HG03469 (cell line): Measurements from ENCODE around the gene OR2Z1.
"Not testable (repeated sequence)": the region's sequence is repeated elsewhere in the genome, so short reads cannot be mapped to it uniquely, and the experiment has no call there.

Experiments
- ATAC-seq: cut with Tn5 transposase; IDR thresholded peaks from one replicate; pipeline ENCODE4 v1.9.1; 2021; ENCODE audit warnings: mild to moderate bottlenecking, moderate library complexity, moderate number of reproducible peaks; ENCODE audit not compliant: unreplicated experiment

OR2Z1 gene

GRCh38 chr19:8702350-8702749, 19.1 kb upstream of the OR2Z1 start:
- ATAC-seq: no peak

DNA sequence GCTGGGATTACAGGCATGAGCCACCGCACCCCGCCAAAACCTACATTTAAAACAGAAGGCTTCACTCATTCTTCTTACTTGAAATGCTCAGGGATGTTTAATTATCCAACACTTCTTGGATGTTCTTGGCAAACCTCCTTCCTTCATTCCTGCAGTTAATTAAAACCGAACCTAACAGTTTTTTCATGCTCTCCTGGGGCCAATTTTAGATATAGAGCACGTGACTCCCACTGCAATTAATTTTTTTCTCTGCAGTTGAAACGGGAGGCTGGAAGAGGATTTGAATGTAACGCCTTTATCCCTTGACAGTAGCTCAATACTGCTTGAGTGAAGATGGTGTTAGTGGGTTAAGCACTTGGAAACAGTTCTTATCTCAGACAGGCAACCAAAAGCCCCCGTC, 18.2 kb upstream of the OR2Z1 start:
- ATAC-seq: no peak

DNA sequence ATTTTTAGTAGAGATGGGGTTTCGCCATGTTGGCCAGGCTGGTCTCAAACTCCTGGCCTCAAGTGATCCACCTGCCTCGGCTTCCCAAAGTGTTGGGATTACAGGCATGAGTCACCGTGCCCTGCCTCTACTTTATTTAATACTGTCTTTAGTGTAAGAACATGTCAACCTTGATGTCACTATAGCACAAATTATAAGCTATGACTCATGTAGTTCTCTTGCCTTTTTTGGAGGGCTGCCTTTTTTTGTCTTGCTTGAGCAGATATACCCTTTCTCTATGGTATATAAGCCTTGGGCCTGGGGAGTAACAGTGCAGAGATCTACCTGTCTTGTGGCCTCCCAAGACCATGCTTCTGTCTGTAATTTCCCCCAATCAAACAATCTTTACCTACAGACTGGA, 16.1 kb upstream of the OR2Z1 start:
- ATAC-seq: not testable (repeated sequence)

GRCh38 chr19:8705742-8706141, 15.7 kb upstream of the OR2Z1 start:
- ATAC-seq: no peak

- not testable (repeated sequence) for ATAC-seq
These were observed 11.1 kb upstream of the OR2Z1 start for GRCh38 chr19:8710337-8710736.

DNA sequence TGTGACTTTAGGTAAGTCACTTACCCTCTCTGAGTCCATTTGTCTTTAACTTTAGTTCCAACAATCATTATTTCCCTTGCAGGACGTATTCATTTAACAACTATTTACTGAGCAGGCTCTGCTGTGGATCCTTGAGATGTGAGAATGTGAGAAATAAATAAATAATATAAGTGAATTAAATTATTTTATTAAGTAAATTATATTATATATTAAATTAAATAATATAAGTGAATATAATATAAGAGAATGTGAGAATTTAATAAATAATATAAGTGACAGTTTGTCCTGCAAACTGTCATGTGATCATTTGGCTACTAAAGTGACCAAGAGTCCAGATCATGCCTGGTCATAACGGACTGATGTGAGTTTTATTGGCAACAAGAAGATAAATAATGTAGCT, 598 bp downstream of the OR2Z1 start:
- no peak for ATAC-seq

- ATAC-seq: no peak
These were observed 2.8 kb downstream of the OR2Z1 start for GRCh38 chr19:8724276-8724675.

- no peak for ATAC-seq
These were observed 10.2 kb downstream of the OR2Z1 start for GRCh38 chr19:8731428-8732169.

GRCh38 chr19:8738377-8738776, 16.9 kb downstream of the OR2Z1 start:
- ATAC-seq: no peak

DNA sequence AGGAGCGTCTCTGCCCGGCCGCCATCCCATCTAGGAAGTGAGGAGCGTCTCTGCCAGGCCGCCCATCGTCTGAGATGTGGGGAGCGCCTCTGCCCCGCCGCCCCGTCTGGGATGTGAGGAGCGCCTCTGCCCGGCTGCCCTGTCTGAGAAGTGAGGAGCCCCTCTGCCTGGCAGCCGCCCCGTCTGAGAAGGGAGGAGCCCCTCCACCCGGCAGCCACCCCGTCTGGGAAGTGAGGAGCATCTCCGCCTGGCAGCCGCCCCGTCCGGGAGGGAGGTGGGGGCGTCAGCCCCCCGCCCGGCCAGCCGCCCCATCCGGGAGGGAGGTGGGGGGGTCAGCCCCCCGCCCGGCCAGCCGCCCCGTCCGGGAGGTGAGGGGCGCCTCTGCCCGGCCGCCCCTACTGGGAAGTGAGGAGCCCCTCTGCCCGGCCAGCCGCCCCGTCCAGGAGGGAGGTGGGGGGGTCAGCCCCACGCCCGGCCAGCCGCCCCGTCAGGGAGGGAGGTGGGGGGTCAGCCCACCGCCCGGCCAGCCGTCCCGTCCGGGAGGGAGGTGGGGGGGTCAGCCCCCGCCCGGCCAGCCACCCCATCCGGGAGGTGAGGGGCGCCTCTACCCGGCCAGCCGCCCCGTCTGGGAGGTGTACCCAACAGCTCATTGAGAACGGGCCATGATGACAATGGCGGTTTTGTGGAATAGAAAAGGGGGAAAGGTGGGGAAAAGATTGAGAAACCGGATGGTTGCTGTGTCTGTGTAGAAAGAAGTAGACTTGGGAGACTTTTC, 18.0 kb downstream of the OR2Z1 start:
- ATAC-seq: not testable (repeated sequence)

DNA sequence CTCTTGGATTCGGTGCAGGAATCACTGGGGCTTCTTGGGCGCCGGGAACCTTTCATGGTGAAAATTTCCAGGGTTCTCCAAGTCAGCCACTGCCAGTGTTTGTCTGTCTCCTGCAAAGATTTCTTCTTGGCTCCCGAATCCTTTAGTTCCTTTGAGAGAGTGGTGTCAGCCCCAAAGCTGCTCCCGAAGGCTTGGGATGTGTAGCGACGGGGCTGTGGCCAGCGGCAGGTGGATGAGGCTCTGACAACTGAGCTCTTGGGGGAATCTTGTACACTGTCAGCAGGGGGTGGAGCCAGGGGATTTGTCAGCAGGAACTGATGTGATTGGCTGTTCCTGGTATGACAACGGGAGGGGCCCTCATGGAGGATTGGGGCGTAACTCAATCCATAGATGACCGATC, 45.8 kb downstream of the OR2Z1 start:
- ATAC-seq: not testable (repeated sequence)

DNA sequence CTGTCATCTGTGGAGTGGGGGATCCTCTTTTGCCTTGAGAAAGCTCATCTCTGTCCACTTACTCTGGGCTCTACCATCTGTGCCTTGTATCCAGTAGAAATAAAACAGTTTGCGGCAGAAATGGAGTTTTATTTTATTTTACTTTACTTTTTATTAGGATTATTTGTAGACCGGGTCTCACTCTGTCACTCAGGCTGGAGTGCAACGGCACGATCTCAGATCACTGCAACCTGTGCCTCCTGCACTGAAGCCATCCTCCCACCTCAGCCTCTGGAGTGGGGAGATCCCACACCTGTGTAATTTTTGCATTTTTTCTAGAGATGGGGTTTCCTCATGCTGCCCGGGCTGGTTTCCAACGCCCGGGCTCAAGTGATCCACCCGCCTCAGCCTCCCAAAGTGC, 47.8 kb downstream of the OR2Z1 start:
- ATAC-seq: not testable (repeated sequence)

- ATAC-seq: not testable (repeated sequence)
These were observed 52.2 kb downstream of the OR2Z1 start for GRCh38 chr19:8773587-8773986.
